HUES48 (cell line): ENCODE results near the gene EHMT2.

Experiments used
- H3K27ac ChIP-seq: one replicate; pipeline ENCODE4 v1.7.0; 2013; ENCODE audit warnings: low read depth, low read length, inconsistent platforms
- H3K27me3 ChIP-seq: 2 replicates; pipeline ENCODE4 v1.6.1; 2013; ENCODE audit warnings: mild to moderate bottlenecking, low read length; ENCODE audit not compliant: control insufficient read depth, insufficient read depth
- H3K36me3 ChIP-seq: 2 replicates; pipeline ENCODE4 v1.6.1; 2013; ENCODE audit warnings: low read length; ENCODE audit not compliant: control insufficient read depth, insufficient read depth
- H3K4me1 ChIP-seq: 2 replicates; pipeline ENCODE4 v1.6.1; 2013; ENCODE audit warnings: mild to moderate bottlenecking, low read length; ENCODE audit not compliant: control insufficient read depth, insufficient read depth
- H3K4me3 ChIP-seq: 2 replicates; pipeline ENCODE4 v1.5.1; 2013; ENCODE audit warnings: mild to moderate bottlenecking, low read depth, low read length
- H3K9ac ChIP-seq: 2 replicates; pipeline ENCODE4 v1.6.1; 2013; ENCODE audit warnings: mild to moderate bottlenecking, low read depth, low read length, moderate library complexity
- H3K9me3 ChIP-seq: 2 replicates; pipeline ENCODE4 v1.6.1; 2013; ENCODE audit warnings: low read length; ENCODE audit not compliant: control insufficient read depth, insufficient read depth

The EHMT2 gene

GRCh38 chr6:31837369-31838113, 60.0 kb downstream of the EHMT2 start:
- Histone ChIP-seq H3K27ac (peak overlapping the region; percentile 98), H3K4me3 (peak overlapping the region; percentile 91), H3K27me3 (no peaks in the 10 kb centered on the region), H3K4me1 (peaks cover 7% of the 10 kb centered on the region), H3K9ac (peak overlapping the region; percentile 95; the same call in 1 of the 2 replicates), H3K9me3 (no peaks in the 10 kb centered on the region), H3K36me3 (peaks cover 54% of the 10 kb centered on the region)

GRCh38 chr6:31836474-31837368, 60.8 kb downstream of the EHMT2 start:
- no peaks in the 10 kb centered on the region for H3K9me3 ChIP-seq
- peaks cover 54% of the 10 kb centered on the region for H3K36me3 ChIP-seq
- H3K4me1 ChIP-seq: peaks cover 7% of the 10 kb centered on the region
- peak overlapping the region; percentile 95 for H3K9ac ChIP-seq
- no peaks in the 10 kb centered on the region for H3K27me3 ChIP-seq
- H3K27ac ChIP-seq: peak overlapping the region; percentile 98
- peak overlapping the region; percentile 91 for H3K4me3 ChIP-seq

GRCh38 chr6:31836047-31836473, 61.4 kb downstream of the EHMT2 start:
- Histone ChIP-seq H3K27me3 (no peaks in the 10 kb centered on the region), H3K9ac (peak overlapping the region; percentile 95), H3K36me3 (peaks cover 54% of the 10 kb centered on the region), H3K27ac (peak overlapping the region; percentile 98), H3K9me3 (no peaks in the 10 kb centered on the region), H3K4me3 (peak overlapping the region; percentile 91), H3K4me1 (peaks cover 7% of the 10 kb centered on the region)

- H3K36me3 ChIP-seq: peaks cover 40% of the 10 kb centered on the region
- H3K4me3 ChIP-seq: peak overlapping the region; percentile 91
- no peaks in the 10 kb centered on the region for H3K27me3 ChIP-seq
- H3K27ac ChIP-seq: peak overlapping the region; percentile 98
- peak overlapping the region; percentile 95 for H3K9ac ChIP-seq
- peaks cover 7% of the 10 kb centered on the region for H3K4me1 ChIP-seq
- no peaks in the 10 kb centered on the region for H3K9me3 ChIP-seq
These were observed 62.9 kb downstream of the EHMT2 start for GRCh38 chr6:31834367-31835250.

- Histone ChIP-seq H3K36me3 (peaks cover 10% of the 10 kb centered on the region), H3K9ac (no peak overlapping the region), H3K27me3 (no peaks in the 10 kb centered on the region), H3K9me3 (no peaks in the 10 kb centered on the region), H3K4me1 (peaks cover 6% of the 10 kb centered on the region; the same call in 1 of the 2 replicates), H3K4me3 (peak overlapping the region; percentile 71; the same call in 1 of the 2 replicates), H3K27ac (no peak overlapping the region)
These were observed 65.9 kb downstream of the EHMT2 start for GRCh38 chr6:31831350-31832215.

GRCh38 chr6:31830886-31831335, 66.6 kb downstream of the EHMT2 start:
- H3K9me3 ChIP-seq: no peaks in the 10 kb centered on the region
- peaks cover 6% of the 10 kb centered on the region for H3K4me1 ChIP-seq
- H3K4me3 ChIP-seq: peak overlapping the region; percentile 71
- no peak overlapping the region for H3K27ac ChIP-seq
- no peaks in the 10 kb centered on the region for H3K27me3 ChIP-seq
- peaks cover 3% of the 10 kb centered on the region for H3K36me3 ChIP-seq
- H3K9ac ChIP-seq: no peak overlapping the region
